ENCODE measurements around the gene BRAF. TPM values are rescaled to one million over a fixed set of nuclear protein-coding genes. Genes with fewer than 3 reads are reported as not detected.

Gene BRAF
- total and polyA plus RNA-seq, 2 of the 8 experiments (the other 6 are each of a cell fraction or from before 2014, with no cell fraction given) = 11.4 to 32.6 TPM

- Histone ChIP-seq H2AFZ (ENCODE audit: low read length) (no peak overlapping the region), H2BK15ac (ENCODE audit: low read length) (no peak overlapping the region), H3K4ac (replicated peaks; ENCODE audit: insufficient read length, low read depth, low read length) (no peak overlapping the region), H3K56ac (replicated peaks; ENCODE audit: insufficient read length, low read depth, low read length) (no peak overlapping the region), H3K18ac (ENCODE audit: extremely low read depth, low read length) (no peak overlapping the region), H4K20me1 (replicated peaks in 1 of 2; ENCODE audit: control insufficient read depth in 1 of 2, insufficient read depth in 2 of 2, low read length in 2 of 2) (peaks cover 19 to 39% of the 10 kb centered on the region in 2 experiments), H3K36me3 (ENCODE audit: control insufficient read depth in 2 of 4, insufficient read depth in 4 of 4, low read length in 3 of 4) (no peaks in the 10 kb centered on the region), H4K91ac (replicated peaks; ENCODE audit: insufficient read length, low read length) (no peak overlapping the region), H2AK5ac (ENCODE audit: low read depth, low read length) (no peak overlapping the region), H2BK120ac (replicated peaks; ENCODE audit: low read depth, low read length) (no peak overlapping the region), H3K79me1 (ENCODE audit: low read depth, low read length) (no peaks in the 10 kb centered on the region; the same call in 1 of the 2 replicates), H2BK5ac (ENCODE audit: low read depth, low read length) (no peak overlapping the region), H3K27ac (ENCODE audit: low read depth, low read length) (no peak overlapping the region), H3K4me1 (replicated peaks in 1 of 4; ENCODE audit: control insufficient read depth in 3 of 4, insufficient read depth in 4 of 4, low read length in 3 of 4) (peaks cover 2 to 6% (median 5%) of the 10 kb centered on the region in 4 experiments; a peak in 4 of 7 replicates), H3K27me3 (replicated peaks in 1 of 4; ENCODE audit: control insufficient read depth in 3 of 4, extremely low read depth in 1 of 4, insufficient read depth in 3 of 4, low read length in 3 of 4) (no peaks in the 10 kb centered on the region), H2BK12ac (ENCODE audit: low read depth, low read length) (no peak overlapping the region), H3K14ac (ENCODE audit: insufficient read length) (no peak overlapping the region), H4K8ac (ENCODE audit: extremely low read depth, insufficient read depth, low read length) (no peak overlapping the region), H3K9me3 (ENCODE audit: insufficient read depth in 2 of 2, low read depth in 1 of 2, low read length in 1 of 2) (no peaks in the 10 kb centered on the region), H3K4me2 (ENCODE audit: insufficient read depth in 1 of 2, low read depth in 2 of 2, low read length in 2 of 2) (no peak overlapping the region), H3K79me2 (ENCODE audit: control insufficient read depth in 1 of 2, insufficient read depth in 2 of 2, low read length in 2 of 2) (peaks cover 0 to 89% of the 10 kb centered on the region in 2 experiments; a peak in 2 of 4 replicates), H3K9ac (replicated peaks in 1 of 4; ENCODE audit: extremely low read depth in 1 of 4, low read depth in 3 of 4, low read length in 3 of 4) (no peak overlapping the region), H3K23ac (ENCODE audit: insufficient read length) (no peak overlapping the region), H3K4me3 (ENCODE audit: extremely low read depth in 1 of 4, insufficient read depth in 2 of 4, low read depth in 3 of 4, low read length in 4 of 4) (no peak overlapping the region), H3K23me2 (ENCODE audit: low read depth, low read length) (no peaks in the 10 kb centered on the region; the same call in 1 of the 2 replicates), H2BK20ac (ENCODE audit: low read length) (no peak overlapping the region), H4K5ac (ENCODE audit: insufficient read length, low read depth, low read length) (no peak overlapping the region)
- FAIRE-seq (no peak), DNase-seq (ENCODE audit: low read depth in 1 of 2, low spot score in 2 of 2) (no peak)
- ChIA-PET CTCF (ENCODE audit: partially characterized antibody) (interaction anchor here (0.6 to 1.5 kb wide), 4 partner anchors 12 to 797 kb away, joined by 3 to 4 read pairs (median 4); partner anchors contain the start of genes BRAF and WEE2), POLR2A (ENCODE audit: partially characterized antibody) (no interaction called here)
- 92% methylated on average over 1 of the region's 1 CpG; no CpG with 5 or more reads in 1 of the 2 experiments for WGBS, 2 experiments (ENCODE audit: extremely low coverage in 1 of 2, insufficient coverage in 1 of 2, insufficient read length in 1 of 2, insufficient replicate concordance in 2 of 2, low coverage in 1 of 2, low lambda C conversion rate in 2 of 2, missing lambda C conversion rate in 1 of 2)
These were observed 13.0 kb downstream of the BRAF start for GRCh38 chr7:140911746-140912145.
